ENCODE results near the gene TMPRSS6.

The TMPRSS6 gene

DNA sequence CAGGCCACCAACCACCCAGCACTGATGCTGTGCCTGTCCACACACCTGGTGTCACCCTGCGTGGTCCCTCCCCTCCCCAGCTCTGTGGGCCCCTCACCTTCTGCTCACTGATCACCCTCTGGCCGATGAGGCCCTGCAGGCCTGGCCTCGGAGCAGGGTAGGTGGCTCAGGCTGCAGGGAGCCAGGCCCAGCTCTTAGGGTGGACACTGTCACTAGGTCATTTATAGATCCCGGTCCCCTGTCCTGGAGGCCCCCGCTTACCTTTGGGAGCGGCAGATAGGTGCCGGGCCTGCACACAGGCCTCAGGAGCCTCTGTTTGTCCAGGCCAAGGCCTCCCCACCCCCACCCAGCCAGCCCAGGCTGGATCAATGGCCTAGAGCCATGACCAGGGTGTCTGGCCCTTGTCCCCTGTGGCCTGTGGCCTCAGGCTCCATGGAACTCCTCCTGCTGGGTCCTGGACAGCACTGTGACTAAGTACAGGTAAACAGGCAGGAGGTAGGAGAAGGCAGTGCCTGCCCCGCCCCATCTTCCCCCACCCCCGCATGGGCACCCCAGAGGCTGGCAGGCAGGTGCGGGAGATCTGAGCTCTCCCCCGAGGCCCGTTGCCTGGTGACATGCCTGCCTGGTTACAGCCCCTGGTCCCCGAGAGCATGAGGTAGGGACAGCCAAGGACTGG lies at the start of gene TMPRSS6:
TSS of gene TMPRSS6 (minus strand) at position 472 of the 676 bp plus-strand sequence. CDS start 6,296 bp downstream, outside the sequence.
- no peak for DNase-seq

DNA sequence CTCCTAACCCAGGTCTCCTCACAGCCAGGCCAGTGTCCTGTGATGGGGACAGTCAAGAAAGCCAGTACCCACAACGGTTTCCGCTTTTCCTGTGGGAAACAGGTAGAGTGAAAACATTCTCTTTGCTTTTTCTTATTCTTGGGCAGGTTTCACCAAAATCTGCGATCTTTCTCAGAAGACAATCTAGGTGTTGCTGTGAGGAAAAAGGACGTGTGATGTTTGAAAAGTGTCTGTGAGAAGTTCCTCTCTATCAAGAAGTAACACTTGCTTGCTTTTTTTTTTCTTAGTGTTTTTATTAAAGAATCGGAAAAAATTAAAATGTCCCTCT lies 49.4 kb upstream of the TMPRSS6 start:
- DNase-seq = no peak

DNA sequence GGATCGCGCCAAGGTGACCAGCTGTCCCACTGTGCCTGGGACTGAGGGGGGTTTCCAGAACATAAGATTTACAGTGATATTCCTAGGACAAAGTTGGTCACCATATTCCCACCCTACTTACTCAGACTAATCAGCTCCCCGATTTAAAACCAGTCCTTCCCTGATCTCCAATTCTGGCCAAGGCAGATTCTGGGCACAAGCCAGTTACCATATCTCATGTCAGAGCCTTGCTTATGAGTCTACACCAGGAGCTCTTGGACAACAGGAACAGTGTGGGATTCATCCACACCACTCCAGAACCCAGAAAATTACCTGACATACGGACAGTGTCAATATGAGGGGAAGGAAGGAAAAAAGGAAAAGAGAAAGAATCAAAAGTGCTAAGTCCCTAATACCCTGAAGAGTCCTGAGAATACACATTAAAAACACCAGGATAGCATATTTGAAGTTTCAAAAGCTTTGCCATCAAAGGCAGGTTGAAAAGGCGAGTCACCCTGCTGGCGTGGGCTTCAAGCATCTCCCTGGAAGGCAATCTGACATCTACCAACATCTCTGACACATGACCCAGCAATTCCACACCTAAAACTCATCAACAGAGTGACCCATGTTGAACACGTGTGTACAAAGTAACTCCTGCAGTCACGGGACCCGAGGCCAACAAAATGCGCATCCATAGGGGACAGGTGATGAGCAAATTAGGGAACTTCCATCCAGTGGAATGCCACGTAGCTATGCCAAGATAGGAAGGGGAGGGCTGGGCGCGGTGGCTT lies 48.2 kb upstream of the TMPRSS6 start:
- no peak for DNase-seq

DNA sequence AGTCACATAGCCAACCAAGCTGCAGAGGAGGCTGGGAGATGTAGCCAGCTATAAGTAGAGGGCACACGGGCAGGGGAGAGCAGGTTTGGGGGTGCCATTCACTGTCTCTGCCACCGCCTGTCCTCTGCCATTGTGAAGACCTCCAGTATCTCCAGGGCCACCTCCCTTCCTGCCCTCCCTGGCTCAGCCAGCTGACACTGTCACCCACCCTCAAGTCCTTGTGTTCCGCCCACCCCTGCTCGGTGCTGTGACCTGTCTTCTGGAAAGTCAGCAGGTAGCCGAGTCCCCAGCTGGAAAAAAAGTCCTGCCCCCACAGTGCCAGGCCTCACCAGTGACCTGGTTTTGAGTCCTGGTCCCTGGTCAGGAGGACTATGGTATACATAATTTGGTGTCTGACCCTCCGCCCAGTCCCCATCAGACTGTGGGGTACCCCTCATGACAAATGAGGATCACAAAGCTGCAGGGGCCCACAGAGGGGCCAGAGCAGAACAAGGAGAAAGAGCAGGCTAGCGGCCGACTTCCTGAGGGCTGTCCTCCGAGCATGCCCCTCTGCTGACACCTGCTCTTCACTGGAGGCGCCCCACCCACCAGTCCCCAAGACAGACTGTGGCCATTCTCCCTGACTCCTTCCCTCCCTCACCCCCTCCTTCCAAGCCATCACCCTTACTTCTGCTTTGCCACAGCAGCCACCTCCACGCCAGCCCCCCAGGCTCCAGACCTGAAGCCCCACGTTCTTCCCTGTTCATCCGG lies 47.3 kb upstream of the TMPRSS6 start:
- no peak for DNase-seq

DNA sequence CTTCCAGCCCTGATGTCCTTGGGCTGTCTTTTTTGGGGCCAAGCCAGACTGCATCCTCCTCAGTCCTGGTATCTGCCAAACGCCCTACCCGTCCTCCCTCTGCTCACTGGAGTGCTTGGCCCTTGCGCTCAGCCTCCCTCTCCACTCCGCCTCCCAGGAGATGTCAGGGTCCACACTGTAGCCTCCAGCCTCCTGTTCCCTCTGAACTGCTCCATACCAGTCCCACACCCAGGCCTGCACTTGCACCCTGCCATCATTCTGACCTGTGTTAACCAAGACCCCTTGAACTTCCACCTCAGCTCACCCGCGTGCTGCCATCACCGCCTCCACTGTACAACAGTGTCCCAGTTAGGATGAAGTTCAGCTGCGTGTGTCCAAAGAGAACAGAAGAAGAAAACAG lies 46.5 kb upstream of the TMPRSS6 start:
- no peak for DNase-seq

DNA sequence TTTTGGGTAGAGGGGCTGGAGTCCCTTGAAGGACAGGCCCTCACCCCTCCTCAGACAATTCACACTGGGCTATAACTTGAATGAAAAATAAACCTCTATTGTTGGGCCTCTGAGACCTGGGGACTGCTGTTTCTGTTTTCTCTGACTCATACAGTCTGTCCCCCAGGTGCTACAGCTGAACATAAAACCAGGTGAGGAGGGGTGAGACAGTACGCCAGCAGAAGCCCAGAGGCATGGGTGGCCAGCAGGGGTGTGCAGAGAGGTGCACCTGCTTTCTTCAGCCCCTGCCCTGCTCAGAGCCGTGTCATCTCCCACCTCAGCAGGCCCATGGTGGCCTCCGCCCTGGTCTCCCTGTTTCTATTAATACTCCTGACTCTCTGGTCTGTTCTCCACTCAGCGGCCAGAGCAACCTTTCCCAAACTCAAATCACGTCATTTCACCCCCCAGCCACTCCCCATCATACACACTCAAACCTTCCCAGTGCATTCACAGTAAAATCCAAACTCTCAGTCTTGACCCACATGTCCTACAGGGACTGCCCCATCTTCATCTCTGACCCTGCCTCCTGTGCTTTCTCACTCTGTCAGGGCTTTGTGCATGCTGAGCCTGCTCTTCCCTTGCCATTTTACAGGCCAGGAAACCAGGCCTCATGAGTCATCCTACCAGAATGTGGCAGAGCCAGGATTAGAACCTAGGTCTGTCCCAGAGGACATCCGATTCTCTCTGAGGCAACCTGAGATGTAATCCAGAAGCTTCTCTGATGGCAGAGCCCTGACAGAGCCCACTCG lies 45.6 kb upstream of the TMPRSS6 start:
- DNase-seq = no peak

DNA sequence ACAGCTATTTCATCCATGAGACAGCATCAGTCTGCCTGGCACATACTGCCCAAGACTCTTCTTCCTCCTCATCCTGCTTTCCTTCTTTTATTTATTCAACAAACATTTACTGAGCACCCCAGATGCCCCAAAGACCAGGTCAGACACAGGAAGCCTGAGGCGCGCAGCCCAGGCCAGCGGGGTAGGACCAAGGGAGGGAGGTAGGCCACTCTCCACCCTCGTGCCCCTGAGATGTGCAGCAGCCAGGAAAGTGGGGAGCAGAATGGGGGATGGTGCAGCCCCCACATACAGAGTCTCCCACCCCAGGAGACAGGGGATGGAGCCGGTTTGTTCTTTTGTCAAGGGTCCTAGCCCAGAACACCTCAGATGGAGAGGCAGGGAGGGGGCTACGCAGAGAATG lies 44.4 kb upstream of the TMPRSS6 start:
- DNase-seq = no peak

DNA sequence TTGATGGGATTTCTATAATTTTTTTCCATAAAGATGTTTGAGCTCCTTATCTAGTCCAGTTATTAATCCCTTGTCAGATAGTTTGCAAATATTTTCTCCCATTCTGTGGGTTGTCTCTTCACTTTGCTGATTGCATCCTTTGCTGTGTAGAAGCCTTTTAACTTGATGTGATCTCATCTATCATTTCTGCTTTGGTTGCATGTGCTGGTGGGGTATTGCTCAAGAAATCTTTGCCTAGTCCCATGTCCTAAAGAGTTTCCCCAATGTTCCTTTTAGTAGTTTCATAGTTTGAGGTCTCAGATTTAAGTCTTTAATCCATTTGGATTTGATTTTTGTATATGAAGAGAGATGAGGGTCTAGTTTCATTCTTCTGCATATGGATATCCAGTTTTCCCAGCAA lies 41.9 kb upstream of the TMPRSS6 start:
- no peak for DNase-seq

DNA sequence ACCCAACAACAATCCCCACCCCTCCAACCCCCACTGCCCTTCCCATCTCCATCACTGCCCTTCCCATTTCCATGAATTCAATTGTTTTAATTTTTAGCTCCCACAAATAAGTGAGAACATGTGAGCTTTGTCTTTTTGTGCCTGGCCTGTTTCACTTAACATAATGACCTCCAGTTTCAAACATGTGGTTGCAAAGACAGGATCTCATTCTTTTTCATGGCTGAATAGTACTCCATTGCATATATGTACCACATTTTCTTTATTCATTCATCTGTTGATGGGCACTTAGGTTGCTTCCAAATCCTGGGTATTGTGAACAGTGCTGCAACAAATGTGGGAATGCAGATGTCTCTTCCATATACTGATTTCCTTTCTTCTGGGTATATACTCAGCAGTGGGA lies 41.2 kb upstream of the TMPRSS6 start:
- DNase-seq = no peak

DNA sequence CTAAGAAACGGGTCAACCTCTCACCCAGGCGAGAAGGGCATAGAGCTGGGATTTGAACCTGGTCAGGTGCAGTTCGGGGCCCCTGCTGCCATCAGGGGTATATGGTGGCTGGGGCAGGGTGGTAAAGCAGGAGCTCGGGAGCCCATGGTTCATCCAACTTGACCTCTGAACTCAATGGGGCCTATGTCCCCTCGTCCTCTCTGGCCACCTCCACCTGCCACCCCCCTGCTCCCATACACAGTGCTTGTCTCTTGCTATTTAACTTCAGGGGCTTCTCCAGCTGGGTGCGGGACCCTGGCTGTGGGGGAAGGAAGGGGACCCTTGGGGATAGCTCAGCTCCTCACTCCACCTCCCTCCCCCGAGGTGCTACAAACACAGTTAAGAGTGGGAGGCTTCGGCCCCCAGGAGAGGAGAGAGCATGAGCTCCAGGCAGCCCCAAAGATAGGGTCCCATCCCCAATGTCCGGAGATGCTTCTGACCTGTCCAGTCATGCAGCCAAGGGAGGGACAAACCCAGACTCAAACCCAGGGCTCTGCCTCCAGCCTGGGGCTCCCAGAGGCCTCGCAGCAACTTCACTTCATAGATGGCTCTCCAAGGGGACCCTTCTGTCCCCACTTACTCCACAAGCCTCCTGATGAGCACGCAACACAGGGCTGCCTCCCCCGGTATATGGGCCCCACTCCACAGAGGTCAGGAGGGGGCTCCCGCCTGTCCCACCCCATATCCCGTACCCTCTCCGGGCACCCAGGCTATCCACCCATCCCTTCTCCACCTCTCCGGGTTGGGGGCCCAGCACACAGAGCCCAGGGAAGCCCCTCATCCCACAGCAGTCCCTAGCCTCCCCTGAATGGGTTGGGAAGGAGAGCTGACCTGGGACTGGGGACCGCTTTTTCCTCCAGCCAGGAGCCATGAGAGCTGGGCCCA lies 39.5 kb upstream of the TMPRSS6 start:
- DNase-seq = no peak

DNA sequence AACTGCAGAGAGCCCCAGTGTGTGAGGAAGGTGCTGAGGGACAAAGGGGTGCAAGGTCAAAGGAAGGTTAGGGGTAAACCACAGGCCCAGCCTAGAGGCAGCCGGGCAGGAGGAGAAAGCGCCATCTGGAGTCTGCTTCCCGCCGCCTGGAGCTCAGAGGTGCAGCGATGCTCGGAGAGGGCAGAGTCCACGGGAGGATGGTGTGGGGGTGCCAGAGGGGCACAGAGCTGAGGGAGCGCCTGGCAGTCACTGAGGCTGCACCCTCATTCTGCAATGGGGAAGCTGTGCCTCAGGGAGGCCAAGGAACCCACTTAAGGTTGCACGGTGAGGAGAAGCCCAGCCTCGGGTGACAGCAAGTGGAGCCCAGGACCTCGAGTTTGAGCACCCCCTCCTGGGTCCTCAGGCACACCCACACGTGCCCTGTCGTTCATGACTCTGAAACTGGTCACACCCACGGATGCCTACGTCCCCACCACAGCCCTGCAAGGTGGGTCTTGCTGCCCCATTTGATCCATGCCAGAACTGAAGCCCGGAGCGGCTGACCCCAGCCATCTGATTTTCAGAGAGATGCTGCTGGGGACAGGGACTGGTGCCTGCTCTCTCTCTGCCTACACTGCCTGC lies 38.6 kb upstream of the TMPRSS6 start:
- no peak for DNase-seq

DNA sequence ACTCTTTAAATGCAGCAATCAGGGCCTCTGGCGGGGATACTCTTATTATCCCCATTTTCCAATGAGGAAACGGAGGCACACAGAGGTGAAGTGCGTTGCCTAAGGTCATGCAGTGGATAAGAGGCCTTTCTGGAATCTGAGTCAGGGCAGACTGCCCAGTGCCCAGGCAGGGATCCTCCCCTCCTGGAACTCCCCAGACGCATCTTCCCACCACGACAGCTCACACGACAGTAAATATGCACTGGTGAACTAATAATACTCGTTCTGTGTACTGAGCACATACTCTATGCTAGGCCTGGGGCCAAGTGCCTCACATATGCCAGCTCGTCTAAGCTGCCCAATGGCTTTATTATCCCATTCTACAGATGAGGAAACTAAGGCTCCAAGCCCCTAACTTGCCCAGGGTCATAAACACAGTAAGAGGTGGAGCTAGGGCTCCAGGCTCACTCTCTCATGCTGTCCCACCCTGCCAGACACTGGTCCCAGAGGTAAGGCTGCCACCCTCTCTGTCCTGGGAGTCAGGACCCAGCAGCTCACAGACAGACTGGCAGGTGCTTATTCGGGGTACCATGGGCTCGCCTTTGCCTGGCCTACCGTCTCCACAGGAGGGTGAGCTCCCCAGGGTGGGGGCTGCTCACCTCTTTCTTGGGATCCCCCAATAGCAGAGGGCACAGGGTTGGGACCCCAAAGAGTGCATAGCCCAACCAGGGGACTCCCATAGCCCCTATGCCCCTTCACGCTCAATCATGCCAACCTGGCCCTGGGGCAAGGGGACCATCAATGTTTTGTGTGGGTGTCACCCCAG lies 37.9 kb upstream of the TMPRSS6 start:
- DNase-seq = no peak

DNA sequence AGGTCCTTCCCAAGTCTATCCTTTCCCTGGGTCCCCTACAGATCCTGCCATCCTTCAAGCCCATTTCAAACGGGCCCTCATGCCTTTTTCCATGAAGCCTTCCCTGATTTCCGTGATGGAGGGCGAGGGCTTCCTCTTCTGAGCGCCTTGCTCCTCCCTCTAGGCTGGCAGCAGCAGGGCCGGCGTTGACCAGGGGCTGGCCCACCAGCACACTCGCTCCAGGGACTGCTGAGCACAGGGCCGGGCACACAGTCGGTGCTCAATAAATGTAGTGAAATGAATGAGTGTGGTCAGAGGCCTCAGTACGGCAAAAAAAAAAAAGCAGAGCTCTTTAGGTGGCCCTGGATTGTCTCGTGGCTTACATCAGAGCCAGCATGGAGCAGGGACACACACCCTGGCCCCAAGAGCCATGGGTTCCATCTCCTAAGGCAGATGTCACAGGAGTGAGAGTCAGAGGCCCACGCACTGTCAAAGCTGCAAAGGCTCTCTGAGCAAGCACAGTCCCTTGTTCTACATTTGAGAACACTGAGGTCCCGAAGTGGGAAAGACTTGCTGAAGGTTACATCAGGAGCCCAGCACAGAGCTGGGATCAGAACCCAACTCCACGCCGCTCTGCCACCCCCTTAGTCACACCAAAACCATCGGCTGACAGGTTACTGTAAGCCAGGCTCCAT lies 37.1 kb upstream of the TMPRSS6 start:
- DNase-seq = no peak

DNA sequence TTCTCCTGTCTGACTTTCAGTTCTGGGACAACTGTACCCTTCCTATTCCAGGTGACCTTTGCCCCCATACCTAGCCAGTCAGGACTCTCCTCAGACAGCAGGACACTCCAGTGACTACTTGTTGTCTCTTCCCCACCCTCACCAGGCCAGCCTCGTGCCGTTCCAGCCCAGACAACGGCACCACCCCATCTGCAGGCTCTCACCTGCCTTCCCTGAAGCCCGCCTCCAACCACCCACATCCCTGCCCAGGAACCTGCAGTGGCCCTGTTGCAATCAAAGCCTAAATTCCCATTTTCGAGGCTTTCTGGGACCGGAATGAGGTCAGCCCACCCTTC lies 36.5 kb upstream of the TMPRSS6 start:
- no peak for DNase-seq

DNA sequence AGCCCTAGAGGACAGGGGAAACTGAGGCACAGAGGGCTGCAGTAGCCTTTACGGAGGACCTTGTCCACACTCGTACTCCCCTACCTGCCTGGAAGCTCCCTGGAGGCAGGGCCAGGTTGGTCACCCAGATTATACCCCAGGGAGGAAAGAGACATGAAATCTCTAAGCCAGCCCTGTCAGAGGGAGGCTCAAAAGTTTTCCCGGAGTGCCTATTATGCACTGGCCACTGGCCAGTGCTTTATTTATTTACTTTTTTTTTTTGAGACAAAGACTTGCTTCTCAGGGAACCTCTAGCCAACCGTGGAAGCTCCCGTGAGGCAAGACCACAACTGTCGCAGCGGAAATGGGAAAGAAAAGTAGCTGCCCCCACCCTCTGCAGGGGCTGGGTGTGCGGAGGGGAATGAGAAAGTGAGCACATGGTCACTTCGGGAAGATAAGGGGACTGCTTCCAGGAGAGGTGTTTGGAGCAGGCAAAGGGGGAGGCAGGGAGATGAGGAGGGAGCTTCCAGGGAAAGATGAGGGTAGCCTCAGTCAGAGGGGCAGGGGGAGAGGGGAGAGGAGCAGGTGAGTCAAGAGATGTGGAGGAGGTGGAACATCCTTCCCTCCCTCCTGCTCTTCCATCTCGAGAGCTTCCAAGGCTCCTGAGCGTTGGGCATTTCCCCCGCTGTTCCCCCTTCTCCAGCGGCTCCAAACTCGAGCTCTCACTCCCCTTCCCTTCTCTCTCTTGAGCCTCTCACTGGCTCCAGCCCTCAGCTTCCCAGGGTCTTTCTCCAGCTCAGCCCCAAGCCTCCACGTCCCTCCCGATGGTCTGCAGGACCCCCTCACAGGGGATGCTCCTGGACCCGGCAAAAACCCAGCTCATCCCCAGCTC lies 35.9 kb upstream of the TMPRSS6 start:
- DNase-seq = no peak

DNA sequence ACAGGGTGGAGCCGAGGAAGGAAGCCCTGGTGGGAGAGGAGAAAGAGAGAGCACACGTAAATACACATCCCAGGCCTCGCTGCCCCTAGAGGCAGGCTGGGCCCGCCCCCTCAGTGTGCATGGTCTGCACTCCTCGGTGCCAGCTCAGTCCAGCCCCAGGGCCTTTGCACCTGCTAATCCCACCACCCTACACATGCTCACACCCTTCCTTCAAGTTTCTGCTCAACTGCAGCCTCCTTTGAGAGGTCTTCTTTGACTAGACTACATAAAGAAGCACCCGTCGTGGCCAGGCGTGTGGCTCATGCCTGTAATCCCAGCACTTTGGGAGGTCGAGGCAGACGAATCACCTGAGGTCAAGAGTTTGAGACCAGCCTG lies 34.7 kb upstream of the TMPRSS6 start:
- DNase-seq = no peak

DNA sequence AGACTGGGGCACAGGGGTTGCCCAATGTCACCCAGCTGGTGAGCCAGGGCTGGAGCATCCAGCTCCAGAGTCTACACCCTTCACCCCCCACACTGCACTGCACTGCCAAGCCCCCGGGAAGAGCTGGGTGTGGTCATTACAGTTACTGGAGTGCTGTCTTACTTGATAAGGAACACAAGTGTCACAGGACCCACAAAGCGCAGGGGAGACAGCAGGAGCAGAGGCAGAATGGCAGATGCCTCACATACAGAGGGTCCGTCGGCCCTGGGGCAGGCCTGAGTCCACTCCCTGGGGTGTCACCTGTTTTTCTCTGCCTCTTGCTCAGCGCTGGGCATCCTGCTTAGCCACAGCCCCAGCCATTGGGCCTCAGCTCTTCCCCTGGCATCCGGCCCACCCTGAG lies 32.5 kb upstream of the TMPRSS6 start:
- no peak for DNase-seq

DNA sequence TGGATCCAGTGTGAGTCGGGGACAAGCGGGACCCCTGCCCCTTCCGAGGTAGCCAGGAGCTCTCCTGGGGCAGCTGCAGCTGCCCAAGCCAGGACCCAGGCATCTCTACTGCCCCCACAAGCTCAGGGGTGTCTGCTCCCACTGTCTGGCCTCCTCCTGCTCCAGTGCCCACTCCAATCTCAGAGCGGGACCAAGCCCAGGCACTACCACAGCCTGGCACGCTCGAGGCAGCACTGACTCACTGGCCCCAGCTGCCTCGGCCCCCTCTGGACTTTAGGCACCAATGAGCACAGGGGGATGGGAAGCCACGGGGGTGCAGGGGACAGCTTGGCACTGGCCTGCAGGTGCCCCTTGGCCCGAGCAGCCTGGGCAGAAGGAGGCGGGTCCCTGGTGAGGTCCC lies 32.0 kb upstream of the TMPRSS6 start:
- DNase-seq = no peak

DNA sequence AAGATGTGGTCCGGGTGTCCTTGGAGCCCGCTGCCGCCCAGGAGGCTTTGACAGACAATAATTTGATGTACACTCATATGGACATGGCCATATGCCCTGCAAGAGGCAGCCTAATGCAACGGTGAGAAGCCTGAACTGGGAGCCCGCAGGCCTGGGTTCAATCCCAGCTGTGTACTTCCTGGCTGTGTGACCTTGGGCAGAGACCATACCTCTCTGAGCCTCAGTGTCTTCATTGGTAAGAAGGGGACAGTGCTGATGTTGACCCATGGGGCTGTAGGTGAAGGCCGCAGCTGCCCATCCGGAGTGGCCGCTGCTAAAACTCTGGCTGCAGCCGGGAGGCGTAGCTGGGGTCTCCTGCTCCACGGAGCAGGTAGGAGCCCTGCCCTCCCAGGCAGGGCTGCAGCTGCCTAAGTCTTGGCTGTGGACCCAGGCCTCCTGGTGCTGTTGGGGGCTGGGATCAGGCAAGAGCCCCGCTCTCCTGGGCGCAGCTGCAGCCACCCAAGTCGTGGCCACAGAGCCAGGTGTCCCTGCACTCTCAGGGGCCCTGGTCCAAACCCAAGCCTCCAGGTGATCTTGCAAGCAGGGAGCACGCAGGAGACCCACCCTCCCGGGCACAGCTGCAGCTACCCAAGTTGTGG lies 31.3 kb upstream of the TMPRSS6 start:
- no peak for DNase-seq
